ENCODE data around the gene TAL1.

TAL1 gene

DNA sequence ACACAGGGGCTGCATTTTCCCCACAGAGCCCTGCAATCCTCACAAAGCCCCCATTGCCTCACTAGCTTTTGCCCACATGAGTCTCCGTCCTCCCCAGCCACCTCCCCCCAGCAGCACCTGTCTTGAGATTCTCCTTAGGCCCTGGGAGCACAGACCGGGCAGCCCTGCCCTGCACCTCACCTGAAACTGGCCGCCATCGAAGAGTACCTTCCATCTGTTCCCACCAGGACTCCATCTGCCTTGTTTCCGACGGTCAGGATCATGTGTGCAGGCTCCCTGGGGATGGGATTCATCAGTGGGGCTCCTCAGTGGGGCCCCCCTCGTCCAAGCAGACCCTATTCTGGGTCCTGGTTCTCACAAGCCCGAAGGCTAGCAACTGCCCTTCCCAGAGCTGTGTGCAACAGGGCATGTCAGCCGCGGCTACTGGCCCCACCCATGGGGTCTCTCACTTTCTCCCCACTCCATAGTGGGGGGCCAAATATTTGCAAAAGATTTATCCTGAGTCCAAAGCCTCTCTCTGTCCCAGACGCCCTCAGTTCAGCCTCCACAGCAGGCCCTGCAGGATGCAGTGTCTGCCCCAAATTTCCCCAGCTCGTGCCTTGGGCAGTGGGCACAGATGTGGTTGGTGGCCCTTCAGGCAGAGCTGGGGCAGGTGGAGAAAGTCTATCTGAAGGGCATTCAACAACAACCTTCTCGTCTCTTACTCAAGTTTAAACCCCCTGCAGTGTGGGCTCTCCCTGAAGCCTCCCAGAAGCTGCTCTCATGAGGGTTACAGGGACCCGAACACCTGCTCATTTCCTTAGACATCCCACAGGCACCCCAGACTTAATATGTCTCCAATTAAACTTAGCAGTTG, 47.0 kb downstream of the TAL1 start:
- Histone ChIP-seq H3K4me3 (ENCODE audit: low read depth, low read length) (no peak overlapping the region), H3K27me3 (replicated peaks) (no peaks in the 10 kb centered on the region), H3K36me3 (replicated peaks) (no peaks in the 10 kb centered on the region), H3K27ac (no peak overlapping the region)
- in situ Hi-C loops (cut with HindIII; ENCODE audit: low pct_ligation_motif_present, low sequenced_read_pairs), result no loop called here
- TF ChIP-seq, protein P1, sequence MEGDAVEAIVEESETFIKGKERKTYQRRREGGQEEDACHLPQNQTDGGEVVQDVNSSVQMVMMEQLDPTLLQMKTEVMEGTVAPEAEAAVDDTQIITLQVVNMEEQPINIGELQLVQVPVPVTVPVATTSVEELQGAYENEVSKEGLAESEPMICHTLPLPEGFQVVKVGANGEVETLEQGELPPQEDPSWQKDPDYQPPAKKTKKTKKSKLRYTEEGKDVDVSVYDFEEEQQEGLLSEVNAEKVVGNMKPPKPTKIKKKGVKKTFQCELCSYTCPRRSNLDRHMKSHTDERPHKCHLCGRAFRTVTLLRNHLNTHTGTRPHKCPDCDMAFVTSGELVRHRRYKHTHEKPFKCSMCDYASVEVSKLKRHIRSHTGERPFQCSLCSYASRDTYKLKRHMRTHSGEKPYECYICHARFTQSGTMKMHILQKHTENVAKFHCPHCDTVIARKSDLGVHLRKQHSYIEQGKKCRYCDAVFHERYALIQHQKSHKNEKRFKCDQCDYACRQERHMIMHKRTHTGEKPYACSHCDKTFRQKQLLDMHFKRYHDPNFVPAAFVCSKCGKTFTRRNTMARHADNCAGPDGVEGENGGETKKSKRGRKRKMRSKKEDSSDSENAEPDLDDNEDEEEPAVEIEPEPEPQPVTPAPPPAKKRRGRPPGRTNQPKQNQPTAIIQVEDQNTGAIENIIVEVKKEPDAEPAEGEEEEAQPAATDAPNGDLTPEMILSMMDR (IDR thresholded peaks at IDR 0.05; ENCODE audit: low read depth, low read length, missing control alignments), result no peak
- DNase-seq, result no peak

DNA sequence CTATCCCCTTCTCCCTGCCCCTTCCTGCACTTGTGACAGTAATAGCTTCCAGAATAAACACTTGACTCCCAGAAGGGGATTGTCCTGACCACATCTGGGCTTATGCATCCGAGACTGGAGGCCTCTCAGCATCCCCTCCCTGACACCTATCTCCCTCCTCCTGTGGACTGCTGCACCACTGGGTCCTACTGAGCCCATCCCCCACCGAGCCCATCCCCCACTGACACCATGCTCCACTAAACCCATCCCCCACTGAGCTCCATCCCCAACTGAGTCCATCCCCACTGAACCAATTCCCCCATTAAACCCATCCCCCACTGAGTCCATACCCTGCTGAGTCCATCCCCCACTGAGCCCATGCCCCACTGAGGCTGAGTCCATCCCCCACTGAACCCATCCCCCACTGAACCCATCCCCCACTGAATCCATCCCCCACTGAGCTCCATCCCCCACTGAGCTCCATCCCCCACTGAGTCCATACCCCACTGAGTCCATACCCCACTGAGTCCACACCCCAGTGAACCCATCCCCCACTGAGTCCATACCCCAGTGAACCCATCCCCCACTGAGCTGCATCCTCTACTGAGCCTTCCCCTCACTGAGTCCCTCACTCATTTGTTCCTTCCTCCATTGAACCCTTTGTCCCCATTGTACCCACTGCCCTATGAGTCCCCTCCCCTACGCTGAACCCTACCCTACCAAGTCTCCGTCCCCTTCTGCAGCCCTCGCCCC, 47.8 kb downstream of the TAL1 start:
- H3K27ac ChIP-seq, result no peak overlapping the region
- H3K27me3 ChIP-seq (replicated peaks), result no peaks in the 10 kb centered on the region
- no peak for DNase-seq
- TF ChIP-seq, protein P1 (IDR thresholded peaks at IDR 0.05; ENCODE audit: low read depth, low read length, missing control alignments), result no peak
- H3K36me3 ChIP-seq (replicated peaks), result no peaks in the 10 kb centered on the region
- in situ Hi-C loops (cut with HindIII; ENCODE audit: low pct_ligation_motif_present, low sequenced_read_pairs), result no loop called here
- no peak overlapping the region for H3K4me3 ChIP-seq (ENCODE audit: low read depth, low read length)

DNA sequence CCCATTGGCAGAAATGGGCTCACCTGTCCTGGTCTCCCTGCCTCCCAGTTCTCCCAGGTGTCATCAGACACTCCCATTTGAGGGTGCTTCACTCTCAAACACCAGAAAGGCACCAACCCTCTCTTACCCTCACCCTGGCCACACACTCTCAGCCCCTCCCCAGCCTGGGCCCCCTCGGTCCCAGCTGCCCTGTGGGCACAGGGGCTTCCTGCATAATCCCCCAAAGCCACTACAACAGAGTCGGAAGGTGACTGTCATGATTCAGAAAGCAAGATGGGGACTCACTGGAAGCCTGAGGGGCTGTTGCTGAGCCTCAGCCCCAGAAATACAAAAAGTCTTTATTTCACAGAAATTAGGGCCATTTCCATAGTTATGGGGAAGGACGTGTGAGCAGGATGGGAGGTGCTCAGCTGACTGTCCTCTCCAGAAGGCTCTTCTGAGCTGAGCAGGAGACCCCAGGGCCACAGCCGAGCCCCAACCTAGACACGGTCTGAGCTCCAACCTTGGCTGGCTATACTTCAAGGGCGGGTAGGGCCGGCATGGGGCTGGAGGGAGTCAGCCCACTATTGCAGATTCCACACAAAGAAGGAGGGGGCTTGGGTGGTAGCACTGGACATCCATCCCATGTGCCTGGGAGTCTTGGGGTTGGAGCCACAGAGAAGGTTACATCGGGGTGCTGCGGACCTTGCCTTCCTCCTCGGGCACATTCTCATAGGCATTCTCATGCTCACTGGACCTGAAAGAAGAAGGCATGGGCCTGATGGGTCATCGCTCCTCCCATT, 48.5 kb downstream of the TAL1 start:
- Histone ChIP-seq H3K36me3 (replicated peaks) (no peaks in the 10 kb centered on the region), H3K27me3 (replicated peaks) (no peaks in the 10 kb centered on the region), H3K27ac (no peak overlapping the region), H3K4me3 (ENCODE audit: low read depth, low read length) (no peak overlapping the region)
- DNase-seq, result no peak
- TF ChIP-seq, protein P1 (IDR thresholded peaks at IDR 0.05; ENCODE audit: low read depth, low read length, missing control alignments), result no peak
- in situ Hi-C loops (cut with HindIII; ENCODE audit: low pct_ligation_motif_present, low sequenced_read_pairs), result no loop called here

DNA sequence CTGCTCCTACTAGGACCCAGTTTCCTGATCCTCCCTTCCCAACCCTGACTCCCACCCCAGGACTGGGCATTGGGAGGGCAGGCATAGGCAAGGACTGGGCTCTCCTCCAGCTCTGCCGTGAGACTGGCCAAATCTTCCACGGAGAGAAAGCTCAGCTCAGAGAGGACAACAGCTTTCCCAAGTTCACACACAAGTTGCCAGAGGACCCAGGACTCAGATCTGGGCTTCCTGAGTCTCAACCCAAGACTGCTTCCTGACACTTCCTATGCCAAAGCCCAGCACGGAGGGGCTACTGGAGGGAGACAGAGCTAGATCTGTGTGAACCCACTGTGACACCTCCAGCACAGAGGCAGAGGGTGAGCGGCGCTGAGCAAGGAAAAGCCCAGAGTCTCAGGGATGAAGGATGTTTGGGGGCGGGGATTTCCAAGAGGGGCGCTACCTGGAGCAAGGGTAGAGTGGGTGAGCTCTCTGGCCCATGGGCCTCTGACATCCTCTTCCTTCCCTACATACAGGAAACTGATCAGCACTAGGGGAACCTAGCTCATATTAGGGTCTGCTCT, 49.3 kb downstream of the TAL1 start:
- no peak overlapping the region for H3K4me3 ChIP-seq (ENCODE audit: low read depth, low read length)
- TF ChIP-seq, protein P1 (IDR thresholded peaks at IDR 0.05; ENCODE audit: low read depth, low read length, missing control alignments), result no peak
- H3K36me3 ChIP-seq (replicated peaks), result no peaks in the 10 kb centered on the region
- in situ Hi-C loops (cut with HindIII; ENCODE audit: low pct_ligation_motif_present, low sequenced_read_pairs), result no loop called here
- DNase-seq, result no peak
- H3K27me3 ChIP-seq (replicated peaks), result no peaks in the 10 kb centered on the region
- H3K27ac ChIP-seq, result no peak overlapping the region

DNA sequence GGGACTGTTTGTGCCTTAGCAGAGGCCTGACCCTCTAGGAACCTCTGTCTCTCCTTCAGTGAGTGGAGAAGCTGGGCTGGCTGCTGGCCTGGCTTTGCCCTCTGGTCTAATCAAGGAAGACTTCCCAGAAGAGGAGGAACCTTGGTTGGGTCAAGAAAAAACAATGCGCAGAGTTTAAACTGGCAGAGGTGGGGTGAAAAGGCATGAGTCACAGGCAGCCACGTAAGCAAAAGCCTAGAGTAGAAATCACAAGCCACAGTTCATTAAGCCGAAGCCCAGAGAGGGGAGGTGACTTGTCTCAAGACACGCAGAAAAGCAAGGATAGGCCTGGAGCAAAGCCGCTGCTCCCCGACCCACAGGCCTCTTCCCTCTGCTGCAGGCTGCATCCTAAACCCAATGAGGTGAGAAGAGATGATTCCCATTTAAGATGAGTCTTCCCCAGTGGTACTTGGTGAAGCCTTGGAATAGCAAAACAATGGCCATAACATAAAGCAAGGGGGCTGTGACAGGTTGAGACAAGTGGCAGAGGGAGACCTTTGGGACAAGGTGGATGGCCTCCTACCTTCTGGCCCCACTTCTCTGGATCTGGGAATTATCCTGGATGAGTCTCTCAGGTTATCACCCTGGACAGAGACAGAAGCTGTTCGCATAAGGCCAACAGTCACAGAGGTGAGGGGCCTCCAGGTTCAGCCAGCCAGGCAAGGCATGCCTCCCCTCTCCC, 49.9 kb downstream of the TAL1 start:
- Histone ChIP-seq H3K27ac (no peak overlapping the region), H3K36me3 (replicated peaks) (no peaks in the 10 kb centered on the region), H3K4me3 (ENCODE audit: low read depth, low read length) (no peak overlapping the region), H3K27me3 (replicated peaks) (no peaks in the 10 kb centered on the region)
- in situ Hi-C loops (cut with HindIII; ENCODE audit: low pct_ligation_motif_present, low sequenced_read_pairs), result no loop called here
- peak; percentile 20 for DNase-seq
- TF ChIP-seq, protein P1 (IDR thresholded peaks at IDR 0.05; ENCODE audit: low read depth, low read length, missing control alignments), result no peak
